ENCODE measurements around the gene JAG2.

The JAG2 gene

DNA sequence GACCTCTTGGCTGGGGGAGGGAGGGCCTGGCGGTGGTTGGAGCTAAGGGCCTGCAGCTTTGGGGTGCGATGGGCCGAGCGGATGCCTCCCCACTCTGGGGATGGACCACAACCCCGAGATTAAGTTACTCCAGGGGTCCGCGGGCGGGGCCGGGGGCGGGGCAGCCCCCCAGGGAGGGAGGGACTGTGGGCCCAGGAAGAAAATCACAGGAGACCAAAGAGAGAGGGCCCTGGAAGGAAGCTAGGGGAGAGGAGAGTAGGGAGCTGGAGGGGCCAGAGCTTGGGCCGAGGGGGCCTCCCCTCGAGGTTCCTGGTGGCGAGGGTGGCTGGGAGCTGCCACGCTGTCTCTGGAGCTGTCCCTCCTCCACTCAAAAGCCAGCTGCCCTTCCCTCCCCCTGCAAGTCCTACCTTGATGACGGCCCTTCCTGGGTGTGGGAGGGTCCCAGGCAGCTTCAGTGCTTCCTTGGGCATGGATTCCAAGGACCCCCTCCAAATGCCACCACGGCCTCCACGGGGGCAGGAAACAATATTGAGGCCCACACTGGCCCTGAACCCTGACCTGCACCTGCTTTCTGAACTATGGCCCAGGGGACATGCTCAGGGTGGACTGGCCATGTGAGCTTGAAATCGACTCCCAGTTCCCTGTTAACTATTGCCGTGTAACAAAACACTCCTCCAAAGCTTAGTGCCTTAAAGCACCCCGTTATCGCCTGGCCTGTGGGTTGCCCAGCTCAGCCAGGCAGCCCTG is 13.1 kb upstream of the JAG2 start:
- DNase-seq, result no peak

DNA sequence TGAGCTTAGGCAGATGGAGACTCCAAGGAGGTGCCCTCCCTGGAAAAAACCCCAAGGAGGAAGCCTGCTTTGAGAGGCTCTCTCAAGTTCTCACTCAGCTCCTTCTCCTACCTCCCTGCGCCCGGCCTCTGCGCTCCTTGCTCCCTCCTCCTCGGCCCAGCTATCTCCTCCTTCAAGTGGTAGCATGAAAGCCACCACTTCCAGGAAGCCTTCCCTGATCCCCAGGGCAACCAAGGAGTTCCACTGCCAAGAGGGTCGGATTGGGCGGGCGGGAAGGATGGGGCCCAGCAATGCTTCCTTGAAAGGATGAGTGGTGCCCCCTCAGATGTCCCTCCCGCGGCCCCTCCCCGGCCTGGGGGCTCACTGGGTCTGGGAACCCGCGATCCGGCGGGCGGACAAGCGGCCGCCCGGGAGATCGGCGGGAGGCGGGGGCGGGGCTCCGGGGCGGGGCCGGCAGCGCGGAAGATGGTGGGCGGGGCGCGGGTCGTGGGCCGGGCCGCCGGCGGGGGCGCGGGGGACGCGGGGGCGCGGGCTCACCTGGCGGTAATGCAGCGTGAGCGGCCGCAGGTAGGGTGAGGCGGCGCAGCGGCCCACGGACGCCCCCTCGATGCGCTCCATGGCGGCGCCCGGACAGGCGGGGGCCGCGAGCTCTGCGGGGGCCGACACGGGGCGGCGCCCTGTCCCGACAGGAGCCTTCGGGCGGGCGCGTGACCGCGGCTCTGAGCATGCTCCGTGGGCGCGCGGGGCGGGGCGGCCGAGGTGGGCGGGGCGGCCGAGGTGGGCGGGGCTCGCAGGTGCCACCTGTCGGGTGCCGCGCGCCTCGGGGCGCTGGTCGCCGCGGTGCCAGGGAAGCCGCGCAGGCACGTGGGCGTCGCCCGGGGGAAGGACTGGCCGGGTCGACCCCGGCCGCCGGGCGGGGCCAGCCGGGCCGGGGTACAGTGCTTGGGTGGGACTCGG is 12.3 kb upstream of the JAG2 start, which contains the start of gene NUDT14:
Gene NUDT14, minus strand, starts transcription at position 721 of the 957 bp plus-strand sequence. Its CDS starts 103 bp downstream, at position 618.
- DNase-seq, result peak; percentile 44 to 62

DNA sequence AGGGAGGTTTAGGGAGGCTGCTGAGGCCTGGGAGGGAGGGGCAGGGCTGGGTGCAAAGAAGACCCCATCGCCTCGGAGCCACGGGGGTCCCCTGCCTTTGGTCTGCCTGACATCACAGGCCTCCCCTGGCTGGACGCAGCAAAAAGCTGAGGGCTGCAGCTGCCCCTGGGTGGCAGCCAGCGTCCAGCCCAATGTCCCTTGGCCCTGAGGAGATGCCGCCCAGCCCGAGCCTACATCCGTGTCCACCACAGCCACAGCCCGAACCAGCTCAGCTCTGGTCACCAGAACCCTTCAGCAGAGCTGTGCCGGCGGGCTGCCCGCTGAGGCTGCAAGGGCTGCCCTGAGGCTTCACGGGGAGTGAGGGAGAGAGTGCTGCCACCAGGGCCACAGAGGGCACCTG is 10.6 kb upstream of the JAG2 start:
- DNase-seq, result no peak

DNA sequence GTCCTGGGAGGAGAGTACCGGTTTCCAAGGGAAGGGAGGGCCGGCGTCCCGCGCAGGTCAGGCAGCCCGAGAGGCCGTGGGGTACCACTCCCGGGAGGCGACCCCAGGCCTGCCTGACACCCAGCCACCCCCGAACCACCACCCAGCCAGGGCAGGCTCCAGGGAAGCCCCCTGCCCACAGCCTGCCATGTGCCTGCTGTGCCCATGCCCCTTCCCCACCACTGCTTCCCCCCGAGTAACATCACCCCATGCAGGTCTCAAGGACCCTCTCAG is 10.2 kb upstream of the JAG2 start:
- DNase-seq, result no peak

DNA sequence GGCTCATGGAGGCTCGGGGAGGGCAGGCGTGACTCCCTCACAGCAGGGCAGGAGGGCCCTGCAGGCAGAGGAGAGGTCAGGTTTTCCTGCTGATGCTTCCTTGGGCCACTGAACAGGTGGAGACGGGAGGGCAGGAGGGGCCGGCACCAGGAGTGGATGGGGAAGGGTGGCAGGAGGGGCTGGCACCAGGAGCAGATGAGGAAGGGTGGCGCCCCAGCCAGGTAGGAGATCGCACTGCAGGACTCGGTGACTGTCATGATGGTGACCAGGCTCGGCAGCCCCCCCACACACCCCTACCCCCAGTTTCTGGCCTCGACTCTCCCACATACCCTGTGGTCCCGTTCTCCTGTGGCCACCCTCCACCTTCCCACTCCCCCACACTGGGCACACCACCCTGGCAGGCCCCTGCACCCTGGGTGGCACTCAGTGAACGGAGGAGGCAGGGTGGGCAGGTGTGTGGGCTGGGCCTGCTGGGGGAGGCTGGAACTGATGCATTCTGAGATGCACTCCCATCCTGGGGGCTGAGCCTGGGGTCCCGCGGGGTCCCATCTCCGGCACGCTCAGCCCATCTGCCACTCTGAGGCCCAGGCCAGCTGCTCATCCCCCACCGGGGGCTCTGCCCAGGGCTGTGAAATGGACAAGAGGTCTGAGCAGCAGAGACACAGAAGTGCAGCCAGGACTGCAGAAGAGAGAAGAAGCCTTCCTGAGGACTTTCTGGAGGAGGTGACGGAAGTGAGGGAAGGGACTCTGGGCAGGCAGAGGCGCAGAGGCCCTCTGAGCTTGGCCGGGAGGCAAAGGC is 9.7 kb upstream of the JAG2 start:
- no peak for DNase-seq

DNA sequence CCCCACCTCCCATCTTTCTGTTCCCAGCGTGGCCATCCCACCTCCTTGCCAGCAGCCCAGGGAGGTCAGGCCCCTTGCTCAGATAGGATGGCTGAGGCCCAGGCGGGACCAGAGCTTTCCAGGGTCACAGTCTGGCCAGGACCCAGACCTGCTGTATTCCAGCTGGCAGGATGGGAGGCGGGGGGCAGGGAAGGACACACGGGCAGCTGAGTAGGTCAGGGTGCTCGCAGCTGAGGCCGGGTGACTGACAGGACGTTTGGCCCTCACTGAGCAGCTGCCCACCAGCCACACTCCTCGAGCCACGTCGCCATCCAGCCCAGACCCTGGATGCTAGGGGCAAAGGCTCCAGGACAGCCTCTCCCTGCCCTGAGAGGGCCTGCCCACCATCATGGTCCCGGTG is 8.5 kb upstream of the JAG2 start:
- DNase-seq, result no peak

DNA sequence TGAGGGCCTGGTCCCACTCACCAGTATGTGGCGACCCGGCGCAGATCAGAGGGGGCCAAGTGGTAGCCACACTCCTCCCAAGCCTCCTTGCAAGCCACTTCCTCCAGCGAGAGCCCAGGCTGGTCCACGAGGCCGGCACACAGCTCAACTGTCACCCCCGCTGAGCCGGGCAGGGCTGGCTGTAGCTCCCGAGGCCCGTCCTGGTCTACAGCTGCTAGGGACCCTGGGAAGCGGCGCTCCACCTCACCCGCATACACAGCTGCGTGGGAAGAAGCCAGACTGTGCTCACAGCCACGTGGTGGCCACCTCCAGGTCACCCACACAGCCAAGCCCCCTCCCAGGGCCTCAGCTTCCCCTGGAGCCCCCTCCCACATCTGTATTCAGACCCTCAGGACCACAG is 7.9 kb upstream of the JAG2 start:
- no peak for DNase-seq

DNA sequence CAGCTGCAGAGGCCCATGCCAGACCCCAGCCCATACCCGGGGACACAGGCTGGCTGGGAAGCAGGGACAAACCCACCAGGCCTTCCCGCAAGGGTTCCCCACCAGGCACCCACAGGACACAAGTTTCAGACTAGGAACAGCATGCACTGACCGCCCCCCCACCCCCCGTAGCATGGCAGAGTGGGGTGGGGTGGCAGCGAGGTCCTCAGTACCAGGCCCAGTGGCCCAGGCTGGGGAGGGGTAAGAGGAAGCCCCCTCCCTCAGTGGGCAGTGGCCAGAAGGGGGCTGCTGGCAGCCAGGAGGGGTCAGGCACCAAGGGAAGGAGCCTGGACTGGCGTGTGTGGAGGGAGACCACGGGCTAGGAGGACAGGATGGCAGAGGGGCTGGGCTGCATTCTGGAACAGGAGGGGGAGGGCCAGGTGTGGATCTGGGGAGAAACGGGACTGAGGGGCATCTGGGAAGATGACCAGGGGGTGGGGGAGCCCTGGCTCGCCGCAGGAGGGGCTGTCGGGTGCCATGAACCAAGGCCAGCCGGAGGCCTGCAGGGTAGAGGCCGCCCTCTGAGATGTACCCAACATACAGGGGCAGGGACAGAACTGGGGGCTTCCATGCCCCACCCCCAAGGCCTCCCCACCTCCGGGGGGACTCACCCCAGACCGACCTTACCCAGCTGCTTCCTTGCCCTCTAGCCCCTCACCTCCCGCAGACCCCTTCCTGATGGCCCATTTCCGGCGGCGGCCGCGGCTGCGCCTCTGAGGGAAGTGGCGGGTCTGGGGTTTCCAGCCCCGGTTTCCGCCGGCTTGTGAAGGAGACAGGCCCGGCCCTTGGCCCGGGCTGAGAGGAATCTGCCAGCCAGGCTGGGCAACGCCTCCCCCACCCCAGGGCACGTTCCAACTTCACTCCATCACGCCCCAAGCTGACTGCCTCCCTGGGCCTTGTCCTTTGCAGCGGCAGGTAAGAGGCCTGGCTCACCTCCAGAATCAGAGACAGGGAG is 5.6 kb upstream of the JAG2 start:
- no peak for DNase-seq

DNA sequence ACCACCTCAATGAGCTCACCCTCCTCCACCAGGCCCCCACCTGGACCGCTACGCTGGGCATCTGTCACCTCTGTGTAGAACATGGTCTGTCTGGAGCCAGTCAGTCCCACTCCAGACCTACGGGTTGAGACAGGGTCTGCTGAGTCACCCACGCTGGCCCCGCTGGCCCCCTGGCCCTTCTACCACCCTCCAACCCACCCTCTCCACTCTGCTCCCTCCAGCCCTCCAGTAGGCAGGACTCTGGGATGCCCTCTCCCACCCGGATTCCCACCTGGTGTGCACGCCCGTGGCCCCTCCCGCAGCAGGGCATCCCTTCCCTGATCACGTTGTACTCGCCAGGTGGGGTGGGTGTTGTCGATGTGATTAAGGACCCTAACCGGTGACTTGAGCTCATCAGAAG is 4.6 kb upstream of the JAG2 start:
- no peak for DNase-seq

DNA sequence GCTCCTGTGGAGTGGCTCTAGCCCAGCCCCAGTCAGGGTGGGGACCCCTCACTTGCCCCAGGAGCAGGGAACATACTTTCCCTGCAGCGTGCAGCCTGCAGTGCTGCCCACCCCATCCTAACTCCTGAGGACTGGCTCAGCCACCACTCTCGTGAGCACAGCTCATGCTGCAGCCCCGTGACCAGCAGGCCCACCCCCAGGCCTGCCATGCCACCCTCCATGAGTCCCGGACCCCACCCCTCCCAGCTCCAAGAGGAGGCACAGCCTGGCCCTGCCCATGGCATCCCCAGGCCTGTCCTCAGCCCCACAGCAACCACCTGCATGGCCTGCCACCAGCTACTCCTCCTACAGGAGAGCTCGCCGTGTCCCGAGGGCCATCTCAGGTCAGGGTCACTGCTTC is 3.9 kb upstream of the JAG2 start:
- DNase-seq, result no peak

DNA sequence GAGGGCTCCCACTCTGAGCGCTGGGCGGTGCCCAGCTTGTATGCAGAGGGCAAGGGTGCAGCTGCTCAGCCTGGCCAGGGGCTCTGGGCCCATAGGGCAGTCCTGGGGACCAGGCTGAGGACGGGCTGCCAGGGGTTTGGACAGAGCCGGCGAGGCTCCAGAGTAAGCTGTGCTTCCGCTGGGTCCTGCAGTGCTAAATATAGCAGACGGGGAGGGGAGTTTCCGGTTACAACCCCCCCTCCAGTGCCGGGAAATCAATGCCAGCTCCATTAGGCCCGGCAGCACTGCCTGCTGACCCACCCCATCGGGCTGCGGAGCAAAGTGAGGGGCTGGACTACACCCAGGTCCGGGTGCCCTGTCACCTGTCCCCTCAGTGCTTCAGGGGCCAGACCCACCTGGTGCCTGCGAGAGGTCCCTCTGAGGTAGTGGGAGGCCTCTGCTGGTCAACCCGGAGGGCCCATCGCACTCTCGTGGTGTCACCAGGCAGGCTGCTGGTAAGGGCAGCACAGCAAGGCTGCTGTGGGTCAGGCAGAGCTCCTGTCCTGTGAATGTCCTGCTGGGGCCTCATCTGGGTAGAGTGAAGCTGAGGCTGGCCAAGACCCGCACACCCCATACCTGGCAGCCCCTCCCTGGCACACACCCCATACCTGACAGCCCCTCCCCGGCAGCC is 2.6 kb upstream of the JAG2 start:
- DNase-seq, result no peak

DNA sequence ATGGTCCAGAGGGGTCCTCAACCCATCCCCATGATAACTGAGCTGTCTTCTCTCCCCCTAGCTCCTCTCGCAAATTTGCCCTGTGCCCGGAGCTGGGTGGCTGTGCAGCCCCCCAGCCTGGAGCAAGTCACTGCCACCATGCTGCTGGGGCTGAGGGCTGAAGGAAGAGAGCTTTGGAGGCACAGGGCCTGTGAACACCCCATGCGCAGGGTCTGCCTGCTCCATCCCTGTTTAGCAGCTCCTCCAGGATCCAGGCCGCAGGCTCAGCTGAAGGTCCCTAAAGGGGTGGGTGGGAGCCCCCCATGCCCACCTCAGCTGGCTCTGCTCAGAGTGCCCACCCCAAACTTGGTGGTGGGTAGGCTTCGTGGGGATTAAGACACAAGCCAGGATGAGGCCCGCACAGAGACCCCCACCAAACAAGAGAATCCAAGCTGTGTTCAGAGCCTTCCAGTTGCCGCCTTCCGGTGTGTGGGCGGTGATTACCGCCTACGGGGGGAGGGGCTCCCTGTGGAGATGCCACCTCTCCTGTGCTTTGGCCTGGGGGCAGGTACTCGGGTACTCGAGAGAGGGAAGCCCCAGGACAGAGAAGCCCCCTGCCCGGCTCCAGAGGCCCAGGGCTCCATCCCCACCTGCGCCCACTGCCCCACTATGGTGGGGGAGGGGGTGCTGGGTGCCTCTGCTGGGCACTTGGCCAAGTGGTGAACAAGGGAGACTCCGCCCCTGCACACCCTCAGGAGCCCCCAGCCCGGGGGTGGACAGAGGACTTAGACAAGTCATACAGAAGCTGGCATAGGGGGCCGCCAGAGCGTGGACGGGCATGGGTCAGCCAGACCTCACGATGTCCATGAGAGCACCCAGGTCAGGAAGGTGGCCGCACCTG is 1.4 kb upstream of the JAG2 start:
- no peak for DNase-seq

DNA sequence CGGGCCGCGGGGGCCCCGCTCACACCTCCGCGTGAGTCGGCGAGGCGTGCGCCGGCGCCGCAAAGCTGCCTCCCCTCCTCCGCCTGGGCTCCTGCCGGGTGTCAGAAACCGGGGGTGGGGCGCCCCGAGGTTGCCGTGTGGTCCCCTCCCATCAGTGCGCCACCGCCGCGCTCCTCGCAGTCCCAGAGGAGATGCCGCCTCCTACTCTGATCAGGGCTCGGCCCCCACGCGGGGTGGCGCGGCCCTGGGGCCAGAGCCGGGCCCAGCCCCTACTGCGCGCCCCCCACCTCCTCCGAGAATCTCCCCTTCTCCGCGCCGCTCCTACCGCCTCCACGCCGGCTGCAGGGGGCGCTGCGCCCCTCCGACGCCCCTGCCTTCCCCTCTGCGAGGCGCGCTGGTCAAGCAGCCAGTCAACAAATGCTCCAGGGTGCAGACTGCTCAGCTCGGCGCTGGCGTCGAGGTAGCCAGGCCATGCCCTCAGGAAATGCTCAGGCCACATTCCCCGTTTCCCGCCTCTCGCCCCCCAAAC is 467 bp upstream of the JAG2 start:
- no peak for DNase-seq

DNA sequence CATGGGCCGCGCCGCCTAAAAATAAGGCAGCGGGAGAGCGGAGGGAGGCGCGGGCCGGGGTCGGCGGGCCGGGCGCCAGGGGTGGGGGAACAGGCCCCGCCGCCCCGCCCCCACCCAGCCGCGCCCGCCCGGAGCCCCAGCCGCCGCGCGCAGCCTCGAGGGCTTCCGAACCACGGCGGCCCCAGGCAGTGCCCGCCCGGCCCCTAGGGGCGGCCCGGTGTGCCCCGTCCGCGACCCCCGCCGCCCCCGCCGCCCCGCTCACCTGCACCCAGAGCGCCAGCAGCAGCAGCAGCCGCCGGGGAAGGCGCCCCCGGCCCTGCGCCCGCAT is 519 bp downstream of the JAG2 start:
- DNase-seq, result no peak

DNA sequence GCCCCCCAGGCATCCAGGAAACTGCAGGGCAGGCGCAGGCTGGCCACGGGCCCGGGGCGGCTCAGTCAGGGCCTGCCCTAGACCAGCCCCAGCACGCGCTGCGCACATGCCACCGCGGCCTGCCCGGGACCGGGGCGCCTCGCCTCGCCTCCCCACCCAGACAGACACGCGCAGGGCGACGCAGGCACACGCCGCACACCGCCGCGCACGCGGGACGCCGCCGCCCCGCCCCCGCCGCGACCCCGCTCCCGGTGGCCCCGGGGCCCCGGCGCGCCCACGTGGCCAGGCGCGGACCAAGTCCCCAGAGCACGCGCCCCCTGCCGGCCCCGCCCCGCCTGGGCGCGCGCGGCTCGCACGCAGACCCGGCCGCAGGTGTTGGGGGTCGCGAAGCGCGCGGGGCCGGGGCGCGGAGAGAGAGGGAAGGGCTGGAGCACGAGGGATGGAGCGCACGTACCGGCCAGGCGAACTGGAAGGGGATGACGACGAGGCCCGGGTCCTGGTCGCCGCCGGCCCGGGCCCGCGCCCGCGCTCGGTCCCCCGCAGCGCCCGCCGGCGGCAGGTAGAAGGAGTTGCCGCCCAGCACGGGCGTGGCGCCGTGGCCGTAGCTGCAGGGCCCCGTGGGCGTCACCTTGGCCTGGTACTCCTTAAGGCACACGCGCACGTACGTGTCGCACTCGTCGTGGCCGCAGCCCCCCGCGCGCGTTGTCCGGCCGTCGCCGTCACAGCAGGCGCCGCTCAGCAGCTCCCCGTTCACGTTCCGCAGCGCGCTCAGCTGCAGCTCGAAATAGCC is 1.1 kb downstream of the JAG2 start:
- DNase-seq, result no peak

DNA sequence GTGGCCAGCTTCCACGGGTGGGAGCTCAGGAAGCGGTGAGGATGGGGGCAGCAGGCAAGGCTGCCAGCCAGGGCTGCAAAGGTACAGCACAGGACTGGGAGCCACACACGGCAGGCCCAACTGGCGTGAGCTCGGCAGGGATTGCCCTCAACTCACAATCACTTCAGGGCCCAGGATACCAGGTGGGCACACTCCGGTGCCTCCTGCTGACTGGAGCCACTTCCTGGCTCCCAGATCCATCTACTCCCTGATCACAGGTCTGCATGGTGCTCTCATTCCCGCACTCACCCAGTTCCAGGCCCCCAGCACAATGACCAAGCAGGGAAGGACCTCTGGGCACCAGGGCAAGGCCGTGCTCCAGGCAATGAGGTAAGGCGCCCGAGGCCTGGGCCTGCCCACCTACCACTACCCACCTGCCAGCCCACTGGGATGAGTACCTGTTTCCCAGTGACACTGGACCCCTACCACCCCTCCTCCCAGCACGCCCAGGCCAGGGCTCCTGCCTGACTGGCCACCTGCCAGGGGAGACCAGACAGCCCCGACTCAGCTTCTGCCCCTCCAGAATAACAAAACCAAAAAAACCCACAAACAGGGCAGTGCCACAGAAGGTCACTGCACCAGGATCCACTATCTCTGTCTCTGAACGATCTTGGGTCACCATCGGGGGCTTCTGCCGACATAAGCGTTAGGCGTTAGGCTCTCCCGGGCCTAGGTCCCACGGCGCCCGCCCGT is 1.8 kb downstream of the JAG2 start:
- no peak for DNase-seq

DNA sequence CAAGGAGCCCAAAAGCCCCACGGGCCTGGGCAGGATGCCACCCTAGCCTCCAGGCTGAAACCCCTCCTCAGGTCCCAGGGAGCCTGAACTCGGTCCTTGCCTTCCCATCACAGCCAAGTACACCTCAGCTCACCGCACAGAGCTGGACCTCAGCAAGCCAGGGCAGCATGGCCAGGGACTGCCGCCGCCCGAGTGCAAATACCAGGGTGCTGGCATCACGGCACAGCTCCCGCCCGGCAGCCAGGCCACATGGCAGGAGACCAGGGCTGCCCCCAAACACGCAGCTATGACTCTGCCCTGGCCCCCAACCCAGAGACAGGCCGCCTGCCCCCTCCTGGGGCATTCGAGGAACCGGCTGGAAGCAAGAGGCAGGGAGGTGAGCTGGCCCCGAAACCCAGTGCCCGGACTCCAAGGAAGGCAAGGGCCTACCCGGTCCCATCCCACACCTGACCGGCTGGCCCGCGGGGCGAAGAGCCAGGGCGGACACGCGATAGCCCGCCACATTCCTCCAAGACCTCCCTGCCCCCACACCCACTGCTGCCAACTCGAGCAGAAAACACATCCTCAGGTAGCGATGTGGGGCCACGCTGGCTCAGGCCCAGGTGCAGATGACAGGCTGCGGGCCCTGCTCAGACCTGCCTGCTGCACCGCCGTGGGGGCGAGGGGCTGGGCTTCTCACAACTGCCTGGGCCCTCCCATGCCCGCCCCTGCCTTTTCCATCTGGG is 2.7 kb downstream of the JAG2 start:
- no peak for DNase-seq

DNA sequence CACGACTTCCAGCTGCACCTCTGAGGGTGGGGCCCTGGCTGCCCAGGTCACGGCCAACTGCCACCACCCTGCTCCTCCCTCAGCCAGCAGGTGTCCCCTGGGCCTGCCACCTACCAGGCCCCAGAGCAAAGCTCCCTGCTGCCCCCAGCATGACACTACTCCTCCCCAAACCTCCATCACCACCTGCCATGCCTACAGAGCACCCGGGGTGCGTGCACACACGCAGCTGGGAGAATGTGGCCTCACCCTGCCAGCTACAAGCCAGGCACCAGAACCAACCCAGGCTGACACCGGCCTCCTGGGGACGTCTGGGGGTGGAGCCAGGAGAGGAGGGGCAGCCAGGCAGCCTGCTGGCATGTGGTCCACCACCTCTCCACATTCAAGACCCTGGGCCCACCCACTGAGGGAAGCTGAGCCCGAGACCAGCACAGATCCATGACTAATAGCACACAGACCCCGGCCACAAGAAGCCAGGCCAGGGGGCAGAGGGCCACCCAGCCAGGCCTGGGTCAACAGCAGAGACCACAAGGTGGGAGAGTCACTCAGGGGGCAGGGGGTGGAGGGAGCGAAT is 3.4 kb downstream of the JAG2 start:
- no peak for DNase-seq

Data from inflammatory macrophage (primary cell).